Esophagus muscularis mucosa (tissue), 4 donors: Measurements from ENCODE around the gene LYZ. TPM values are rescaled to one million over a fixed set of nuclear protein-coding genes. Genes with fewer than 3 reads are reported as not detected.

ENCODE experiments used
- DNase-seq: peaks from one replicate; pipeline ENCODE4 v3.0.0-alpha.2; 2017; ENCODE audit errors: extremely low spot score
- H3K27ac ChIP-seq, 4 donors: fragments of 200-600 bp; sonication (generic); replicated peaks in 1 of 4; 1 replicate in 3 of 4; 2 replicates in 1 of 4; pipeline ENCODE4 v1.5.1; 2016 to 2019; ENCODE audit warnings: mild to moderate bottlenecking in 1 of 4
- H3K27me3 ChIP-seq, 4 donors: fragments of 200-600 bp; sonication (generic); one replicate each; pipeline versions ENCODE4 v1.5.1 to v1.6.0; 2016 to 2019
- H3K36me3 ChIP-seq, 4 donors: fragments of 200-600 bp; sonication (generic); one replicate each; pipeline ENCODE4 v1.5.1; 2016 to 2019
- H3K4me1 ChIP-seq, 4 donors: fragments of 200-600 bp; sonication (generic); one replicate each; pipeline ENCODE4 v1.5.1; 2016 to 2019
- H3K4me3 ChIP-seq, 4 donors: fragments of 200-600 bp; sonication (generic); 1 replicate in 2 of 4; 2 replicates in 2 of 4; pipeline ENCODE4 v1.5.1; 2016 to 2019; ENCODE audit warnings: mild to moderate bottlenecking in 4 of 4, moderate library complexity in 1 of 4
- H3K9me3 ChIP-seq, 4 donors: fragments of 200-600 bp; sonication (generic); 1 replicate in 3 of 4; 2 replicates in 1 of 4; pipeline ENCODE4 v1.5.1; 2016 to 2019
- EP300 ChIP-seq: sonication (generic); formaldehyde crosslinking; IDR thresholded peaks from one replicate; pipeline ENCODE4 v1.6.1; 2017; ENCODE audit warnings: antibody characterized with exemption
- POLR2A ChIP-seq: fragments of 450-650 bp; IDR thresholded peaks from one replicate; pipeline ENCODE4 v1.6.1; 2017; ENCODE audit warnings: antibody characterized with exemption, moderate library complexity, mild to moderate bottlenecking, low read depth
- POLR2AphosphoS5 ChIP-seq, 2 donors: sonication (generic); formaldehyde crosslinking; IDR thresholded peaks; one replicate each; pipeline ENCODE4 v1.6.1; 2017; ENCODE audit warnings: antibody characterized with exemption in 2 of 2
- WGBS: methylation state at CpG from one replicate; pipeline ENCODE4 v1.1.5; 2018; 5-methylcytosine and 5-hydroxymethylcytosine counted together
- intact Hi-C: fragments of 100-400 bp; cut with DNase I; formaldehyde crosslinking; loops from one replicate; pipeline ENCODE4 v1.15.1; 2023
- total RNA-seq, 4 donors: library from RNA; depleted of rRNA; stranded (reverse); fragments of >200 nt; gene quantifications; one replicate each; pipeline versions ENCODE4 v1.1.0 to v1.2.1, GENCODE V29; 2016
- TF ChIP-seq, protein P1 (sequence below), 3 experiments: fragments of 200-600 bp in 2 of 3; fragments of 450-650 bp in 1 of 3; sonication (generic) in 2 of 3; IDR thresholded peaks; one replicate each; pipeline ENCODE4 v1.5.1; 2017 to 2019; ENCODE audit warnings: antibody characterized with exemption in 3 of 3, mild to moderate bottlenecking in 2 of 3, moderate library complexity in 1 of 3

LYZ gene
- total RNA-seq, 4 donors from 2014 or later, result 8.8 to 95.3 (median 34.0) TPM

GRCh38 chr12:69355363-69356028 is 7.3 kb downstream of the LYZ start:
- no peak overlapping the region for H3K4me3 ChIP-seq
- H3K4me1 ChIP-seq, result peaks cover 9 to 20% (median 17%) of the 10 kb centered on the region in 4 donors
- no peak overlapping the region for H3K27ac ChIP-seq
- WGBS, result 88% methylated on average over 2 of the region's 2 CpGs
- H3K36me3 ChIP-seq, result no peaks in the 10 kb centered on the region
- no peaks in the 10 kb centered on the region for H3K9me3 ChIP-seq
- H3K27me3 ChIP-seq, result no peaks in the 10 kb centered on the region
- intact Hi-C loops, result loop anchor here (5.0 kb wide), 2 partner anchors 227 to 287 kb away; no protein-coding TSS in a partner anchor
- DNase-seq, result no peak
- TF ChIP-seq, protein P1, sequence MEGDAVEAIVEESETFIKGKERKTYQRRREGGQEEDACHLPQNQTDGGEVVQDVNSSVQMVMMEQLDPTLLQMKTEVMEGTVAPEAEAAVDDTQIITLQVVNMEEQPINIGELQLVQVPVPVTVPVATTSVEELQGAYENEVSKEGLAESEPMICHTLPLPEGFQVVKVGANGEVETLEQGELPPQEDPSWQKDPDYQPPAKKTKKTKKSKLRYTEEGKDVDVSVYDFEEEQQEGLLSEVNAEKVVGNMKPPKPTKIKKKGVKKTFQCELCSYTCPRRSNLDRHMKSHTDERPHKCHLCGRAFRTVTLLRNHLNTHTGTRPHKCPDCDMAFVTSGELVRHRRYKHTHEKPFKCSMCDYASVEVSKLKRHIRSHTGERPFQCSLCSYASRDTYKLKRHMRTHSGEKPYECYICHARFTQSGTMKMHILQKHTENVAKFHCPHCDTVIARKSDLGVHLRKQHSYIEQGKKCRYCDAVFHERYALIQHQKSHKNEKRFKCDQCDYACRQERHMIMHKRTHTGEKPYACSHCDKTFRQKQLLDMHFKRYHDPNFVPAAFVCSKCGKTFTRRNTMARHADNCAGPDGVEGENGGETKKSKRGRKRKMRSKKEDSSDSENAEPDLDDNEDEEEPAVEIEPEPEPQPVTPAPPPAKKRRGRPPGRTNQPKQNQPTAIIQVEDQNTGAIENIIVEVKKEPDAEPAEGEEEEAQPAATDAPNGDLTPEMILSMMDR (IDR thresholded peaks at IDR 0.05), result no peak

DNA sequence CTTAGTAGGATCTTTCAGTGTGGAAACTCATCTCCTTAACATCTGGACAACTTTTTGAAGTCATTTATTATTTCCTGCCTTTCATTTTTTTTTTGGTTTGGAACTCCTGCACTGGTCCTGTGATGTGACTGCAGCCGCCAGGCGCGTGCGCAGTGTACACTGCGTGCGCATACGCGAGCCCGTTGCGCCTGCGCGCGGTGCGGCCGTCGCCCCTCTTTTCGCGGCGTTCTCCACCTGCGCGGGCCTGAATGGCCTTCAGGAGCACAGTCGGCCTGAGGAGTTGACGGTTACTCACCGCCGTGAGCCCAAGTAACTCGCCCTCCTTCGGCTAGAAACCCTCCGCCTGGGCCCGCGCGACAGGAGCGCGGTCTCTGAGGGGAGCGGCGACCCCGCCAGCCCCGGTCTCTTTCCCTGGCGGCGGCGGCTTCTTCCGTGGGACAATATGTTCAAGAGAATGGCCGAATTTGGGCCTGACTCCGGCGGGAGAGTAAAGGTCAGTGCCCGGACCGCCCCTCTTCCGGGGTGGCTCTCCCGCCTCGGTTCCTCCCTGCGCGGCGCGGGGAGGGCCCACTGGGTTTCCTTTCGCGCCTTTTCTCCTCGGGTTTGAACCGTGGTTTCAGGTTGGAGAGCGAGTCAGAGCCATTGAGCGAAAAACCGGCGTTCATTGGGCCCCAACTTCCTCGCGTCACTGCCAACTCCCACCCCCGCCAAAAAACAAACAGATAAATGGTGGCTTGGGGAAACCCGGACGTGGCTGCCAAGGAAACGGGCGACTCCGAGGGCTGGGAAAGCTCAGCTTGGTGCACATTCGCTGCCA is 11.6 kb downstream of the LYZ start, which contains the start of gene YEATS4:
Gene YEATS4, plus strand, starts transcription at position 213 of the 817 bp plus-strand sequence. Its CDS starts 230 bp downstream, at position 443.
- peak within 1 kb of the TSS; percentile 75 to 91 (median 80) for H3K4me3 ChIP-seq
- intact Hi-C loops, result loop anchor here (5.0 to 10.0 kb wide), 3 partner anchors 115 to 283 kb away; partner anchors contain the start of gene FRS2
- DNase-seq, result peak; percentile 96
- under 1% methylated on average over 55 of the region's 70 CpGs for WGBS
- no peaks in the 10 kb centered on the region for H3K9me3 ChIP-seq
- peak within 1 kb of the TSS; percentile 94 to 98 (median 96) for H3K27ac ChIP-seq
- TF ChIP-seq, protein P1 (IDR thresholded peaks at IDR 0.05), result peak in 1 of 3 experiments; percentile 12
- TF ChIP-seq EP300, result no peak
- peak; percentile 87 to 89 for TF ChIP-seq POLR2AphosphoS5 (IDR thresholded peaks at IDR 0.05)
- peak; percentile 16 for TF ChIP-seq POLR2A
- H3K27me3 ChIP-seq, result no peaks in the 10 kb centered on the region
- no peaks in the 10 kb centered on the region for H3K36me3 ChIP-seq
- H3K4me1 ChIP-seq, result peaks cover 11 to 32% (median 25%) of the 10 kb centered on the region in 4 donors

DNA sequence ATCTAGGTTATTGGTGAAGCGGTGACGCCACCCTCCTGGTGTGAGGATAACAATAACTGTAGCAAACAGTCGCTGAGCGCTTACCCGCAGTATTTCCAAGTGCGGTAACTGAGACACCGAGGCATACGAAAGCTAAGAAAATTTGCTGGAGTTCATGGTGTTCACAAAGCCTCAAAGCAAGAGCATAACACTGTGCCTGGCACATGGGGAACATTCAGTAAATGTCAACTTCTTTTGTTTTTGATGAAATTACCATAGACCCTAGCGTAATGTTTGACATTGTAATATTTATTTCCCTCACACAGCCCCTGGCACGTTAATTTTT is 12.1 kb downstream of the LYZ start:
- Histone ChIP-seq H3K27me3 (no peaks in the 10 kb centered on the region), H3K4me3 (peak overlapping the region; percentile 75 to 91 (median 80)), H3K9me3 (no peaks in the 10 kb centered on the region), H3K4me1 (peaks cover 11 to 32% (median 25%) of the 10 kb centered on the region in 4 donors), H3K36me3 (no peaks in the 10 kb centered on the region), H3K27ac (peak overlapping the region; percentile 94 to 98 (median 96))
- WGBS, result 14% methylated on average over 10 of the region's 10 CpGs
- DNase-seq, result no peak
- TF ChIP-seq EP300, result no peak
- TF ChIP-seq, protein P1 (IDR thresholded peaks at IDR 0.05), result no peak
- no peak for TF ChIP-seq POLR2A
- no peak for TF ChIP-seq POLR2AphosphoS5 (IDR thresholded peaks at IDR 0.05)
- intact Hi-C loops, result loop anchor here (10.0 kb wide), 1 partner anchor 114 kb away; the partner anchor contains the start of gene FRS2

DNA sequence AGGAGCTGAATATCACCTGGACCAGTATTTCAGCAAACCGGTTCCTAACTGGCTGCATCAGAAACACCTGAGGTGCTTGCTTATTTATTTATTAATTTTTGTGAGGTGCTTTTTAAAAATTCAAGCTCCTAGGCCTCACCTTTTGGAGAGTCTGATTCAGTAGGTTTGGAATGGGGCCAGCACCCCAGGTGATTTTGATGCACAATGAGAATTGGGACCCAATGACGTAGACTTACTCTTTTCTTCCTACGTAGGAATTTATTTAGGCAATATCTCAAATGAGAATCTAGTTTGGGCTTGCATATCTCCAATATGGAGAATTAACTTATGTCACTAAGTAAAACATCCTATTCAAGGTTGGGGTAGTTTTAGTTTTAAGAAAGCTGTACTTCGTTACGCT is 18.6 kb downstream of the LYZ start:
- Histone ChIP-seq H3K27me3 (no peaks in the 10 kb centered on the region), H3K4me1 (no peaks in the 10 kb centered on the region), H3K27ac (no peak overlapping the region), H3K9me3 (no peaks in the 10 kb centered on the region), H3K36me3 (peaks cover 5 to 40% (median 18%) of the 10 kb centered on the region in 4 donors), H3K4me3 (no peak overlapping the region)
- no peak for DNase-seq
- intact Hi-C loops, result loop anchor here (10.0 kb wide), 1 partner anchor 108 kb away; the partner anchor contains the start of gene FRS2
- TF ChIP-seq POLR2AphosphoS5 (IDR thresholded peaks at IDR 0.05) (no peak), EP300 (no peak), POLR2A (no peak)
- TF ChIP-seq, protein P1 (IDR thresholded peaks at IDR 0.05), result no peak
- WGBS, result 97% methylated on average over 5 of the region's 5 CpGs
